HUES64 (cell line): ENCODE results near the gene CYP2U1.
"Not testable (repeated sequence)": the region's sequence is repeated elsewhere in the genome, so short reads cannot be mapped to it uniquely, and the experiment has no call there.

Experiments
- H3K27ac ChIP-seq: 2 replicates; pipeline ENCODE4 v1.7.0; 2013; ENCODE audit warnings: low read depth, low read length, inconsistent platforms
- H3K27me3 ChIP-seq: 2 replicates; pipeline ENCODE4 v1.6.1; 2013; ENCODE audit warnings: mild to moderate bottlenecking, low read length; ENCODE audit not compliant: insufficient read depth
- H3K36me3 ChIP-seq: 2 replicates; pipeline ENCODE4 v1.6.1; 2013; ENCODE audit warnings: mild to moderate bottlenecking, low read length; ENCODE audit not compliant: insufficient read depth
- H3K4me1 ChIP-seq: 2 replicates; pipeline ENCODE4 v1.6.1; 2013; ENCODE audit warnings: mild to moderate bottlenecking, low read length, moderate library complexity; ENCODE audit not compliant: insufficient read depth
- H3K4me3 ChIP-seq: 2 replicates; pipeline ENCODE4 v1.5.1; 2013; ENCODE audit warnings: mild to moderate bottlenecking, low read length, moderate library complexity
- H3K9ac ChIP-seq: 2 replicates; pipeline ENCODE4 v1.6.1; 2013; ENCODE audit warnings: mild to moderate bottlenecking, low read depth, low read length
- H3K9me3 ChIP-seq: 2 replicates; pipeline ENCODE4 v1.6.1; 2013; ENCODE audit warnings: low read depth, low read length; ENCODE audit not compliant: insufficient read depth
- WGBS: fragments of 150-250, 120-280 bp; methylation state at CpG from one replicate; pipeline ENCODE4 v1.1.7; 2013; ENCODE audit warnings: missing lambda C conversion rate; 5-methylcytosine and 5-hydroxymethylcytosine counted together

Gene CYP2U1

GRCh38 chr4:107966903-107967302 is 35.6 kb downstream of the CYP2U1 start:
- Histone ChIP-seq H3K4me1 (no peaks in the 10 kb centered on the region), H3K36me3 (no peaks in the 10 kb centered on the region), H3K9ac (no peak overlapping the region), H3K4me3 (no peak overlapping the region), H3K27me3 (no peaks in the 10 kb centered on the region), H3K9me3 (no peaks in the 10 kb centered on the region), H3K27ac (no peak overlapping the region)
- 86% methylated on average over 4 of the region's 4 CpGs for WGBS

GRCh38 chr4:107967519-107967918 is 36.2 kb downstream of the CYP2U1 start:
- not testable (repeated sequence) for H3K9ac ChIP-seq, H3K4me1 ChIP-seq, H3K9me3 ChIP-seq, H3K27me3 ChIP-seq, H3K36me3 ChIP-seq, H3K27ac ChIP-seq, H3K4me3 ChIP-seq

- H3K9ac ChIP-seq, H3K27me3 ChIP-seq, H3K9me3 ChIP-seq, H3K36me3 ChIP-seq, H3K27ac ChIP-seq, H3K4me3 ChIP-seq, H3K4me1 ChIP-seq: not testable (repeated sequence)
- 92% methylated on average over 1 of the region's 1 CpG for WGBS
These were observed 36.6 kb downstream of the CYP2U1 start for GRCh38 chr4:107967921-107968320.

GRCh38 chr4:107970063-107970798 is 38.9 kb downstream of the CYP2U1 start:
- H3K36me3 ChIP-seq, result no peaks in the 10 kb centered on the region
- H3K9ac ChIP-seq, result no peak overlapping the region
- H3K27ac ChIP-seq, result no peak overlapping the region
- WGBS, result 92% methylated on average over 12 of the region's 12 CpGs
- H3K9me3 ChIP-seq, result no peaks in the 10 kb centered on the region
- no peaks in the 10 kb centered on the region for H3K4me1 ChIP-seq
- H3K27me3 ChIP-seq, result no peaks in the 10 kb centered on the region
- no peak overlapping the region for H3K4me3 ChIP-seq

- no peak overlapping the region for H3K4me3 ChIP-seq
- H3K4me1 ChIP-seq, result no peaks in the 10 kb centered on the region
- no peaks in the 10 kb centered on the region for H3K36me3 ChIP-seq
- H3K27me3 ChIP-seq, result no peaks in the 10 kb centered on the region
- no peaks in the 10 kb centered on the region for H3K9me3 ChIP-seq
- no peak overlapping the region for H3K9ac ChIP-seq
- no peak overlapping the region for H3K27ac ChIP-seq
These were observed 41.3 kb downstream of the CYP2U1 start for GRCh38 chr4:107972605-107973004.

- Histone ChIP-seq H3K36me3 (no peaks in the 10 kb centered on the region), H3K27me3 (no peaks in the 10 kb centered on the region), H3K9me3 (no peaks in the 10 kb centered on the region), H3K4me3 (no peak overlapping the region), H3K9ac (no peak overlapping the region), H3K4me1 (no peaks in the 10 kb centered on the region), H3K27ac (no peak overlapping the region)
- 93% methylated on average over 2 of the region's 3 CpGs for WGBS
These were observed 43.2 kb downstream of the CYP2U1 start for GRCh38 chr4:107974523-107974922.

- H3K27me3 ChIP-seq, result no peaks in the 10 kb centered on the region
- H3K36me3 ChIP-seq, result no peaks in the 10 kb centered on the region
- 94% methylated on average over 4 of the region's 4 CpGs for WGBS
- no peak overlapping the region for H3K27ac ChIP-seq
- H3K4me1 ChIP-seq, result no peaks in the 10 kb centered on the region
- H3K9me3 ChIP-seq, result no peaks in the 10 kb centered on the region
- no peak overlapping the region for H3K4me3 ChIP-seq
- no peak overlapping the region for H3K9ac ChIP-seq
These were observed 46.1 kb downstream of the CYP2U1 start for GRCh38 chr4:107977482-107977881.

- Histone ChIP-seq H3K36me3 (no peaks in the 10 kb centered on the region), H3K9me3 (no peaks in the 10 kb centered on the region), H3K4me3 (no peak overlapping the region), H3K27ac (no peak overlapping the region), H3K9ac (no peak overlapping the region), H3K27me3 (no peaks in the 10 kb centered on the region), H3K4me1 (no peaks in the 10 kb centered on the region)
- WGBS, result 95% methylated on average over 3 of the region's 3 CpGs
These were observed 46.8 kb downstream of the CYP2U1 start for GRCh38 chr4:107977966-107978705.

GRCh38 chr4:107978716-107979451 is 47.5 kb downstream of the CYP2U1 start:
- Histone ChIP-seq H3K27me3 (no peaks in the 10 kb centered on the region), H3K27ac (no peak overlapping the region), H3K36me3 (no peaks in the 10 kb centered on the region), H3K9me3 (no peaks in the 10 kb centered on the region), H3K4me1 (no peaks in the 10 kb centered on the region), H3K9ac (no peak overlapping the region), H3K4me3 (no peak overlapping the region)
- 96% methylated on average over 2 of the region's 2 CpGs for WGBS

- Histone ChIP-seq H3K9me3 (no peaks in the 10 kb centered on the region), H3K27ac (no peak overlapping the region), H3K27me3 (peaks cover 9% of the 10 kb centered on the region; the same call in 1 of the 2 replicates), H3K4me3 (no peak overlapping the region), H3K36me3 (no peaks in the 10 kb centered on the region), H3K4me1 (peaks cover 11% of the 10 kb centered on the region; the same call in 1 of the 2 replicates), H3K9ac (no peak overlapping the region)
- WGBS, result 93% methylated on average over 10 of the region's 10 CpGs
These were observed 56.8 kb downstream of the CYP2U1 start for GRCh38 chr4:107987916-107988762.

GRCh38 chr4:107988763-107989035 is 57.4 kb downstream of the CYP2U1 start:
- no peak overlapping the region for H3K4me3 ChIP-seq
- no peak overlapping the region for H3K27ac ChIP-seq
- H3K36me3 ChIP-seq, result no peaks in the 10 kb centered on the region
- no peak overlapping the region for H3K9ac ChIP-seq
- peaks cover 14% of the 10 kb centered on the region; the same call in 1 of the 2 replicates for H3K4me1 ChIP-seq
- no peaks in the 10 kb centered on the region for H3K9me3 ChIP-seq
- 92% methylated on average over 5 of the region's 5 CpGs for WGBS
- H3K27me3 ChIP-seq, result peaks cover 9% of the 10 kb centered on the region; the same call in 1 of the 2 replicates
